Raji (cell line): ENCODE results near the gene OR5D14.

Source experiments
- POLR2A ChIP-seq: IDR thresholded peaks from 2 replicates; pipeline ENCODE4 v1.6.1; 2011; ENCODE audit warnings: low read depth, low read length, control low read depth; ENCODE audit not compliant: insufficient read depth

The OR5D14 gene

GRCh38 chr11:55795256-55795655 is at the start of gene OR5D14:
TSS of gene OR5D14 (plus strand) at chr11:55795556. CDS start at chr11:55795556, 0 bp downstream.
- no peak for TF ChIP-seq POLR2A

GRCh38 chr11:55773138-55773537 is 22.2 kb upstream of the OR5D14 start, which contains the start of gene OR5D13:
TSS of gene OR5D13 (plus strand) at chr11:55773438. CDS start at chr11:55773438, 0 bp downstream.
- no peak for TF ChIP-seq POLR2A

- TF ChIP-seq POLR2A: no peak
Observed at GRCh38 chr11:55791606-55792005, 3.8 kb upstream of the OR5D14 start.

- TF ChIP-seq POLR2A: no peak
Observed at GRCh38 chr11:55793321-55793720, 2.0 kb upstream of the OR5D14 start.

GRCh38 chr11:55806248-55806647 is 10.9 kb downstream of the OR5D14 start:
- no peak for TF ChIP-seq POLR2A

- TF ChIP-seq POLR2A: no peak
Observed at GRCh38 chr11:55811067-55811466, 15.7 kb downstream of the OR5D14 start, which contains the start of gene OR5L1. TSS of gene OR5L1 (plus strand) at chr11:55811367. CDS start at chr11:55811467, 100 bp downstream.

- no peak for TF ChIP-seq POLR2A
Observed at GRCh38 chr11:55819330-55819729, 24.0 kb downstream of the OR5D14 start, which contains the start of gene OR5D18. TSS of gene OR5D18 (plus strand) at chr11:55819630. CDS start at chr11:55819630, 0 bp downstream.

- no peak for TF ChIP-seq POLR2A
Observed at GRCh38 chr11:55826919-55827318, 31.6 kb downstream of the OR5D14 start, which contains the start of gene OR5L2. TSS of gene OR5L2 (plus strand) at chr11:55827219. CDS start at chr11:55827219, 0 bp downstream.

- no peak for TF ChIP-seq POLR2A
Observed at GRCh38 chr11:55838452-55838851, 43.1 kb downstream of the OR5D14 start, which contains the start of gene OR5D16. TSS of gene OR5D16 (plus strand) at chr11:55838752. CDS start at chr11:55838752, 0 bp downstream.
